Measurements from ENCODE around the gene SLC25A28.

GRCh38 chr10:99583687-99584086 is 36.6 kb downstream of the SLC25A28 start:
- TF ChIP-seq CTCF (IDR thresholded peaks at IDR 0.05) (no peak), EZH2 (IDR thresholded peaks at IDR 0.05; ENCODE audit: borderline replicate concordance, insufficient read depth, low read depth, low read length, poor library complexity, severe bottlenecking) (no peak)
